ENCODE measurements around the gene RCCD1.
A peak's percentile ranks its signal among the peaks of the same experiment; 100 is the strongest.
"Not testable (repeated sequence)": the region's sequence is repeated elsewhere in the genome, so short reads cannot be mapped to it uniquely, and the experiment has no call there.

The RCCD1 gene, protein sequence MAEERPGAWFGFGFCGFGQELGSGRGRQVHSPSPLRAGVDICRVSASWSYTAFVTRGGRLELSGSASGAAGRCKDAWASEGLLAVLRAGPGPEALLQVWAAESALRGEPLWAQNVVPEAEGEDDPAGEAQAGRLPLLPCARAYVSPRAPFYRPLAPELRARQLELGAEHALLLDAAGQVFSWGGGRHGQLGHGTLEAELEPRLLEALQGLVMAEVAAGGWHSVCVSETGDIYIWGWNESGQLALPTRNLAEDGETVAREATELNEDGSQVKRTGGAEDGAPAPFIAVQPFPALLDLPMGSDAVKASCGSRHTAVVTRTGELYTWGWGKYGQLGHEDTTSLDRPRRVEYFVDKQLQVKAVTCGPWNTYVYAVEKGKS

GRCh38 chr15:90954712-90955623 is at the start of gene RCCD1:
Gene RCCD1, plus strand, starts transcription at chr15:90954884. Its CDS starts 1,851 bp downstream, at chr15:90956735.
- DNase-seq = peak; percentile 98

- no peak for DNase-seq
Measured at GRCh38 chr15:90905306-90906180, 49.1 kb upstream of the RCCD1 start.

GRCh38 chr15:90906181-90906849 is 48.4 kb upstream of the RCCD1 start:
- DNase-seq = no peak

DNA sequence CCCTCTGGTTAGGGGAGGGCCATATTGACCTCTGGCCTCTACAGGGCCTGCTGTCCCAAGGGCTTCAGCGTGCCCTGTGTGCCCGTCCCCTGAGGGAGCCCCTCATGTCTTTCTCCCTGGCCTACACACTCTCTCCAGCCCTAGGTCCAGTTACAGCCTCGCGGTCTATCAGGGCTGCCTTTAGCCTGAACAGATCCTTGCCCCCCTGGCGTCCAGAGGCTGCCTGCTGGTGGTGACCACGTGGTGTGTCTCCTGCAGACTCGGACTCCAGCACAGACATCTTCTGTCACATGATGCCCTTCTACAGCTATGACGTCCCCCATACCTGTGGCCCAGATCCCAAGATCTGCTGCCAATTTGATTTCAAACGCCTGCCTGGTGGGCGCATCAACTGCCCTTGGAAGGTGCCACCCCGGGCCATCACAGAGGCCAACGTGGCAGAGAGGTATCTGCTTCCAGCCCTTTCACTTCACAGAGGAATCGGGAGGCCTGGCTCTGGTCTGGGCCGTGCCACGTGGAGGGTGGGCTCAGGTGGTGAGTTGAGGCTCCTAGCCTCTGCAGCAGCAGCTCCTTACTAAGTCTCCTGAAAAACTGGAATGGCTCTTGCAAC is 47.5 kb upstream of the RCCD1 start:
- no peak for DNase-seq

DNA sequence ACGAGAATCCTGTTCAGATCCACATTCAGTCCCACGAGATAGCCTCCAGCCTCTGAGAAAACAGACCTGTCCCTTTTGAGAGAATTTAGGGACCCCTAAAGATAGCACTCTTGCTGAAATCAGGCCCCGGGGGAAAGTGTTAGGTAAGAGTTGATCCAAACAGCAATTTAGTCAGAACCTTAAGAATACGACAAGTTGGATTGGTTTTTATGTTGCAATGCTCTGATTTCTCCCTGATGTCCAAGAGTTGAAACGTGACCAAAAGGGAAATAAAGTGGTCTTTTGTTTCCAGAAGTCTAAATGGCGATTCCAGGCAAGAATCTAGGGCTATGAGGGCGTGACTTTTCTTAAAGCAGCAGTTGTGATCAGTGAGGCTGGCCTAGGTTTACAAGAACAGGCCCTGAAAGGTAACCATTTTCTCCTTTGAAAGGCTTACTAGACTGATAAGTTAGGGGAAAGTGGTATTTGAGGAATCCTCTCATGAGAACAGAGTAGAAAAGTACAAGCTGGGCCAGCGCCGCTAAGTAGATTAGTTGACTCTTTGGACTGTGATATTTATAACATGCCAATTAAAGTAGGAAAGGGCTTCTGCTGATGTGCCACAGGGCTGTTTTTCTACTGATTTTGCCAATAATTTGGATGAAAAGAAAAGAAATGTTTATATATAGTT is 46.7 kb upstream of the RCCD1 start:
- no peak for DNase-seq

DNA sequence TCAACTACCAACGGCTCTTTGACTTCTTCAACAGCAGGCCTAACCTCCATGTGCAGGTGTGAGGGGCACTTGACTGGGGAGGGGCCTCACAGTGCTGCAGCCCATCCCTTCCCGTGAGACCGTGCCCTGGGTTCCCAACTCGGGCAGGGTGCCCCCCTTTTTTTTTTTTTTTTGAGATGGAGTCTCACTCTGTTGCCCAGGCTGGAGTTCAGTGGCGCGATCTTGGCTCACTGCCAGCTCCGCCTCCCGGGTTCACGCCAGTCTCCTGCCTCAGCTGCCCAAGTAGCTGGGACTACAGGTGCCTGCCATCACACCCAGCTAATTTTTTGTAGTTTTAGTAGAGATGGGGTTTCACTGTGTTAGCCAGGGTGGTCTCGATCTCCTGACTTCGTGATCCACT is 45.2 kb upstream of the RCCD1 start:
- not testable (repeated sequence) for DNase-seq

- no peak for DNase-seq
Measured at GRCh38 chr15:90909976-90910375, 44.7 kb upstream of the RCCD1 start.

DNA sequence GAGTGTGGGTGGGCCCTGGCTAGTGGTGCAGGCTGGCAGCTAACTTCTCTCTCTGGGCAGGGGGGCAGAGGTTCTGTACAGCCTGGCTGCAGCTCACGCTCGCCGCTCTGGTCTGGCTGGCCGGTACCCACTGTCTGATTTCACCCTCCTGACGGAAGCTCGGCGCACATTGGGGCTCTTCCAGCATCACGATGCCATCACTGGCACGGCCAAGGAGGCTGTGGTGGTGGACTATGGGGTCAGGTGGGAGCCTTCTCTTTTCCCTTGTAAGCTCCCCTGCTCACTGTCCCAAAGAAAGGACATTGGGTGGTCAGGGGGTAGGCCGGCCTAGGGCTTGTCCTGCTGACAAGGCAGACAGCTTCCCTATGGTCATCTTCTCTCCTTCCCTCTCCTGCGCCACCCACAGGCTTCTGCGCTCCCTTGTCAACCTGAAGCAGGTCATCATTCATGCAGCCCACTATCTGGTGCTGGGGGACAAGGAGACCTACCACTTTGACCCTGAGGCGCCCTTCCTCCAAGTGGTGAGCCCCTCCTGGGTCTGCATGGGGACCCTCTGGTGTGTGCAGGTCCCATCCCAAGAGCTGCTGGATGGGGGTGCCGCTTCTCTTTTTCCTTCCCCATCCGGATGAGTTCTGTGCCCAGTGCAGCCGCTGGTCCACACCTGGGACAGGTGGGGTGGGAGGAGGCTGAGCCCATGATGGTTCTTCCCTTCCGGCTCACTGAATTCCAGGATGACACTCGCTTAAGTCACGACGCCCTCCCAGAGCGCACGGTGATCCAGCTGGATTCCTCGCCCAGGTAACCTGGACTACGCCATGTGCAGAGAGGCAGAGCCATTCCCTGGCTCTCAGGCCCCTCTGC is 44.0 kb upstream of the RCCD1 start:
- DNase-seq = no peak

DNA sequence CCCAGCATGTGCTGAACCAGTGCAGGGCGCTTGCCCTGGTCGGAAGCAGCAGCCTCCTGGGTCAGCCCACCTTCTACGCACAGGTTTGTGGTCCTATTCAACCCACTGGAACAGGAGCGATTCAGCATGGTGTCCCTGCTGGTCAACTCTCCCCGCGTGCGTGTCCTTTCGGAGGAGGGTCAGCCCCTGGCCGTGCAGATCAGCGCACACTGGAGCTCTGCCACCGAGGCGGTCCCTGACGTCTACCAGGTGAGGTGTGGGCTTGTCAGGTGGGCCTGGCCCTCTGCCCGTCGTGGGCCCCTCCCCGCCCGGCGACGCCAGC is 43.4 kb upstream of the RCCD1 start:
- DNase-seq = no peak

GRCh38 chr15:90911906-90912769 is 42.5 kb upstream of the RCCD1 start:
- no peak for DNase-seq

DNA sequence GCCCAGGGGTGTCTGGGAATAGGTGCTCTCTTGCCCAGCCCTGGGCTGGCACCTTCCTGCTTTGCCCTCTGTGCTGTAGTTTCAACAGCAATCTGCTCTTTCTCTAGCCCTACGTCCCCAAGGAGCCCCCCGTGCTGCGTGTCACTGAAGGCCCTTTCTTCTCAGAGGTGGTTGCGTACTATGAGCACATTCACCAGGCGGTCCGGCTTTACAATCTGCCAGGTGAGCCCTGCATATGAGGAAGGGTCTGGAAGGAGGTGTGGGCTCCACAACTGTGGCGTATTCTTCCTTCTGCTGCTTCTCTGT is 42.0 kb upstream of the RCCD1 start:
- no peak for DNase-seq

DNA sequence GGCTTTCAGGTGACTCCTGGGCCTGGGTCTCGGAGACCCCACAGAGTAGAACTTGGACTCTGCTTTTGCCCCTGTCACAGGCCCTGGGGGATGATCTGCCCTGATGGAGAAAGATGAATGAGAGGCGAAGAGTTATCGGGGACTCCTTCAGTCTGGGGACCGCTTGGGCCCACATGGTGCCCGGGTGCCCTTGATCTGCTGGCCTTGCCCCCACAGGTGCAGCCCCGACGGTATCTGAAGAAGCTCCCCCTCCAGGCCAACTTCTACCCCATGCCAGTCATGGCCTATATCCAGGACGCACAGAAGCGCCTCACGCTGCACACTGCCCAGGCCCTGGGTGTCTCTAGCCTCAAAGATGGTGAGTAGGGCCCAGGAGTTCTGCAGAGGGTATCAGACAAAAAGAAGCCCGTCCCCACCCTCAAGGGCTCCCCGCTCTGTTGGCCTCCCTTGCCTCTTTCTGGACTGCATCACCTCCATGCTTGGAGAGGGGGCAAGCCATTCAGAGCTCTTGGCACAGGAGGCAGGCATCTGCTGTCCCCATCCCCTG is 41.2 kb upstream of the RCCD1 start:
- DNase-seq = no peak

GRCh38 chr15:90914305-90915080 is 40.2 kb upstream of the RCCD1 start:
- DNase-seq = no peak

- DNase-seq = no peak
Measured at GRCh38 chr15:90915216-90915807, 39.4 kb upstream of the RCCD1 start.

GRCh38 chr15:90915808-90916440 is 38.8 kb upstream of the RCCD1 start:
- DNase-seq = peak; percentile 82

GRCh38 chr15:90916461-90916860 is 38.2 kb upstream of the RCCD1 start:
- DNase-seq = no peak

- DNase-seq = no peak
Measured at GRCh38 chr15:90917569-90917968, 37.1 kb upstream of the RCCD1 start.
